ENCODE measurements around the gene RIOK2.
"Not testable (repeated sequence)": the region's sequence is repeated elsewhere in the genome, so short reads cannot be mapped to it uniquely, and the experiment has no call there.

RIOK2 gene

DNA sequence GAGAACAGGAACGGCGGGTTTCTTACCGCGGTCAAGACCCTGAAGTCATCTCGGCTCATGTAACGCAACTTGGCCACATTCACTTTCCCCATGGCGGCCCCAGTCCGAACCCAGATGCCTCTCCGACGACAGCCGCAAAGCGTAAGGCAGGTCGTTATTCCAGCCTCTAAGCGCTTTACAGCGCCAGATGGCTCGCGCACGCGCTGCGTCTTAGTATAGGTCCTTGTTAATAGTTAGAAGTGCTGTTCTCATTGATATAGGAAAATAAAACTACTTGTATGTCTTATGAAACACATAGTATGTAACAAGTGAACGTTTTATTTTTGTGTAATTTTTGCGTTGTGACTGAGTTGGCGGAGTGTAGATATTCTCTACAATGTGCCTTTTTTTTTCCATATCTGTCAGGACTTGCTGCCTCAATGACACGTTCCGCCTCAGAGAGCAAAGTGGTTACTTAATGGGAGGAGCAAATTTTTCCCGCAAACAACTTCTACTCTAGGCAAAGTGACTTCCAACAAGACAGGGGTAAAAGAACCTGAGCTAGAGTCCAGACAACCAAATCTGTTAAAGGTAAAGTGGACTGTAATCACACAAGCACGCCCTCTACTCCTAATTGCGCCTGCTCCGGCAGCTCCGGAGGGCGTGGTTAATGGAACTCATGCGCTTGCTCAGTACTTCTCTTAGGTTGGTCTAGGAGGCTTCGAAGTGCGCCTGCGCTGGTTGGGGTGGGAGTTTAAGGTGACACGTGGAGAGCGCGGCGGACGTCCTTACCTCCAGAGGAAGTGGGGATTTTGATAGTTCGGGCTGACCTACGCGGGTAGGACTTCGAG is at the start of gene RIOK2:
RIOK2 (minus strand) TSS at position 148 of the 830 bp plus-strand sequence; CDS start at position 92, 56 bp downstream.
- peak; percentile 86 for DNase-seq

DNA sequence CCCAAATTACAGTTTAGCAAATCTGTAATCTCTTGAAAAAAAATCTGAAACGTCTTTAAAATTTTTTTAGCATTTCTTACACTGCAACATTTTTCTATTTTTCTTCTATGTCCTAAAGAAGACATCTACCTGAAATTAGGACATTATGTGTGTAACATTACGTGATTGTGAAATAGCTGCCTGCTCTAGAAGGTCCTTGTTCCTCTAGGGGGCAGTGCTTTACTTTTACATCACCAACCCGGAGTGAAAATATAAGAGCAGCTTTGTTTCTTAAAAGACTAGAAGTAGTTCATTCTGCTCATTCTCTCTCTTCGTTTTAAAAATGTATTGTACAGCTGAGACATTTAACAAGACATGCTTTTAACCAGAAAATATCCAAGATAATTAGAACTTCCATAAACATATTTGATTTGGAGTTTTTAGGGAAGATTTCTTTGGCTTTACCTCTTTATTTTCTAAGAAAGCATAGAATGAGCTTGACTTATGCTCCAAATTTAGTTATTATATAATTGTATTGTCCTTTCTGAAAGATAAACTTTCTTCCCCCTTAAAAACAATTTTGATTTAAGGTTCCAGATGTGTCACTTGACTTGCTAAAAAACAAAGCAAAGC is 48.1 kb upstream of the RIOK2 start:
- no peak for DNase-seq

DNA sequence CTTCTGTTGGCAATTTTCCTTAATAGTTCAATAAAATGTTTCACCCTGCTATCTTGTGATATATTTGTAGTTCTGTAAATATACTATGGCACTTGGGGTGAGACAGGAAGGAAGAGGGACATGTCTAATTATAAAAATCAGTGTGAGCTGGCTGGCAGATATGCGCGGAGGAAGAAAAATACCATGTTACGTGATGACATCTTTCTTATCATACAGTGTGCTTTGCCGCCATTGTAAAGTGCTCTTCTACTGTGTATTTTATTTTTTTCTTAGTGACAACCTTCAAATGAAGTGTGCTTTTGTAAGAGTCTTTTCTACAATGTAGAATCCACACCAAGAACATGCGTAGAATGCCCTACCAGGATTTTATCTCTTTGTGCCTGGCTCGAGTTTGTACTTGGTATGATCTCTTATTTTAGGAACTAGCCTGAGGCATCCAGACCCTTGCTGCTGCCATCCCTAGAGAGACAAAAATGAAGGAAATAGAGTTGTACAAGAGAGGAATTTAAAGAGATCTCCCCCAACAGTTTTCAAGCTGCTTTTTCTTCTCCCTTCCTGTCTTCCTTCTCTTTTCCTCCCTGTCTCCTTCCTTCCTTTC is 46.7 kb upstream of the RIOK2 start:
- no peak for DNase-seq

DNA sequence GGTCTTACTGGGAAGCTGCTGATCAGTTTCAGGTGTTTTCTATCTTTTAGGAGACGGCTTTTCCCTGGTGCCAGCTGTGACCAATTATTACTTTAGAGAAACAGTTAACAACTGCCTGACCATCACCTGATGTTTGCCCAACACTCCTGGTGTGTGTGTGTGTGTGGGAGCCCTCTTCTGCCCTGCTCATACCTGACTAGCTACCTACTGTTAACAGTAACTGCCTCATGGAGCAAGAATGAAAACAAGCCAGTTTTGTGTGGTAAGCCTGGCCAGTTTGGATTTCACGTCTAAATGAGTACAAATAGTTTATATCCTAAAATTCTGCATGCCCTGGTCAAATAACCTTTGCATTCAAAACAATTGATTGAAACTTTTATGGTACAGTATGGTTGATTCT is 46.1 kb upstream of the RIOK2 start:
- DNase-seq, result no peak

DNA sequence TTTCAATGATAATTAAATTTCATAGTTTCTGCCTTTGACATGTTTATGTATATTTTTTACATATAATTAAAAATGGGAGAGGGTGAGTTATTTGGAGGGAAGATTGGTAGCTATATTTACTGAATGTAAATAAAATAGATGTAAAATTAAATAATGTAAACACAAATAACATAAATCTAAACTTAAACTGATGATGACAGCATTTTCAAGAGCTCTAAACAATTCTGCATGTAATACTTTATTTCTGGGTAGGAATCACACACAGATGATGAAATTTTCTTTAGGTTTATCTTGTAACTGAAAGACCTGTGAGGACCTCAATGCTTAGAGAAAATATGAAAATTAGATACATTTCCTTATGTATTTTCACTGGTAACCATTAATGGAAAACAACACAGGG is 42.2 kb upstream of the RIOK2 start:
- DNase-seq, result no peak

DNA sequence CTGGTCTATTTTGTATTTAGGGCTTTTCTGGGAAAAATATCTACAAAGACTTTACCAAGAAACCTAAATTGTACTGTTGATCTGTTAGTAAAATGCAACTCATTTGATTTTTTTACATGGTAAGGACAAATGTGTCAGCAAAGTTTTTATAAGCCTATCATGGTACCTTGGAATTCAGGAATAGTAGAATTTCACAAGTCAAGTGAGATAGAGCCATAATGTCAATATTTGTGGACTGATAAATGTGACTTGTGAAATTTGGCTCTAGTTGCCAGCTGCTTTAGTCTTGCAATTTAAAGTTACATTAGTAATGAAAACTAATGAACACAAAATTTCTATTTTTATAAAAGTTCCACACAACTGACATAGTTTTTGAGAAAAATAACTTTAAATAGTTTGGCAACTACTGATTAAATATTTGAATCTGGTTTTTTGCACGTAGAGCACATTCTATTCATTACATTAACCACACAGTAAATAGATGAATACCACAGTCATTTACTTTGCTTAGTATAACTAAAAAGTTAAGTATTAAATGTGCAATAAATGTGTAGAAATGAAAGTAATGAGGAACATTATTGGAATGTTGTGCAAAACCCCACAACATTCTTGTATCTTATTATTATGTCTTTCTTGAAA is 41.2 kb upstream of the RIOK2 start:
- no peak for DNase-seq

DNA sequence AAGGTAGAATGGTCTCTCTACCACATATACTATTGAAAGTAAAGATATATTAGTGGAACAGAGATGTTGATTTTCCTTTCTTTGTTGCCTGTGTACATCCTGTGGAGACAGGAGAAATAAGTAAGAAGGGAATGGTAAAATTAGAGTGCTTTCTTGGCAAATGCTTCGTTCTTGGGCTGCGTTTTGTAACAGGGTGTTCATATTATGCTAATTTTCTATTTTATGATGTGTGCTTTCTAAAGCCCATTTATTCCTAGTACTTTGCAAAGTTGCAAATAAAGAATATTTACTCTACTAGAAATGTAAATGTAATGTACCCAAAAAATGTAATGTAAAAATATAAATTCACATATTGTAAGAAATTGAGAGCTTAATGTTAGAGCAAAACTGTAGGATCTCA is 40.5 kb upstream of the RIOK2 start:
- no peak for DNase-seq

DNA sequence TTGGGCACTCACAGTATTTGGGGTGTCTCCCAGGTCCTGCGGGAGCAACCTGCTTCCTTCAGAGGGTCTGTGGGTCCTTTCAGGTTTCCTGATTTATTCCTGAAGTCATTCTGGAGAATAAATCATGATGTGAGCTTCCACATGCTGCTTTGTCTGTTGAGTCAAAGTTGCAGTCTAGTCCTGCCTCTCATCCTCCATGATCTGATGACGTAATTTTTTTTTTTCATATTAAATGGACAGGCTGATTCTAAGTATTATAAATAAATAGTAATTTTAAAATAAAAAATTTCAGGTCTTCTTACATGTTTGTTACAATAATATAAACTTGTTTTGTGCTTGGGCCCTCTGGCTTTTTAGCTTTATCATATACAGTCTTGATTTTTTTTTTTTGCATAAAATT is 26.3 kb upstream of the RIOK2 start:
- no peak for DNase-seq

DNA sequence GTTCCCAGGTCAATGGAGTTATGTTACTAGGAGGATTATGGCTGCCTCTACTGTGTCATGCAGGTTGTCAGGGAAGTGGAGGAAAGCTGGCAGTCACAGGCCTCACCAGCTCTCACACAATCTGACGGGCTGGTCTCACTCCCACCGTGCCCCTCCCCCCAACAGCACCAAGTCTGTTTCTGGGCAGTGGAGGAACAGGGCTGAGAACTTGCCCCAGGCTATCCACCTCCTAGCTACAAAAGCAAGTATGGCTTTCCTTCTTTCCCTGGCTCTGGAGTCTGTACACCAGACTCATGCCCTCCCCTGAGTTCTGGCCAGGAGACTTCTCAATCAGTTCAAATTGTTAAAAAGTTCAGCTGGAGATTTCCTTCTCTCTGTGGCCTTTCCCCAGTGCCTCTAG is 25.7 kb upstream of the RIOK2 start:
- DNase-seq, result no peak

DNA sequence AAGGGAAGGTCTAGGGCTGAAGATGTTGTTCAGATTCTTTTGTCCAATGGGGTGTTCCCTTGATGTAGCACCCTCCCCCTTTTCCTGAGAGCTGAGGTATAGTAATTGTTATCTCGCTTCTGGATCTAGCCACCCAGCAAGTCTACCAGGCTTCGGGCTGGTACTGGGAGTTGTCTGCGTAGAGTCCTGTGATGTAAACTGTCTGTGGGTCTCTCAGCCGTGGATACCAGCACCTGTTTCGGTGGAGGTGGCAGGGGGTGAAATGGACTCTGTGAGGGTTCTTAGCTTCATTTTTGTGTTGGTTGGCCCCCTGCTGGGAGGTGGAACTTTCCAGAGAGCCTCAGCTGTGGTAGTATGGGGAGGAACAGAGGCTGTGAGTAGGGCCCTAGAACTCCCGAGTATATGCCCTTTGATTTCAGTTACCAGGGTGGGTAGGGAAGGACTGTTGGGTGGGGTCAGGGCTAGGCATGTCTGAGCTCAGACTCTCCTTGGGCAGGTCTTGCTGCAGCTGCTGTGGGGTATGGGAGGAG is 25.2 kb upstream of the RIOK2 start:
- no peak for DNase-seq

DNA sequence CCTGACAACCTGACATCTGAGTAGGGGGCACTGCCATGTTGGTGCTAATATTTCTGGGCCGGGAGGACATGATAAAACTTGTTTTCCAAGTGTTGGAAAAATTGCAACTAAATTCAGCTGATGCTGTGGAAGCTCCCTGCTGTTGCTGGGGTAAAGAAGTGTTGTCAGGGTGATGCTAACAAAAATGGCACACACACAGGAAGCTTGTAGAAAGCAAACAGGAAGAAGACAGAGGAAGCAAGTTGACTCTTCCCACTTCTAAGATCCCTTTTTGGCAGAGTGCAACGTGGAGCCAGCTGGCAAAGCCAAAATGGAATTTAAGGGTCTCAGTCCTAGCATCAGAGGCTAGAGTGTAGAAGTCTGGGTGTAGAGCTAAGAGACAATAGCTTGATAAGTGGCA is 11.3 kb upstream of the RIOK2 start:
- DNase-seq, result no peak

DNA sequence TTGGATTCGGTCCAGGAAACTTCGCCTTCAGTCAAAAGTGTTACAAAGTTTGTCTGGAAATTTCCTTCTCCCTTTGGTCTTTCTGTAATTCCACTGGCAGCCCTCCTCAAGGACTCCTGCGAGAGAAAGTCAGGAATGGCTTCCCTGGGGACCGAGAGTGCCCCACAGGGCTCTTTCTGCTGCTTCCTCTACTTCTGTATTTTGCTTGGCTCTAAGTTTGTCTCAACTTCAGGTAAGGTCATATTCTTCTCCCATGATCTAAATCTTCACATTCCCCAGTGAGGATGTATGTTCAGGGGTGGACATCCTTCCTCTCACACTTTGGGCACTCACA is 10.3 kb upstream of the RIOK2 start:
- DNase-seq, result no peak

DNA sequence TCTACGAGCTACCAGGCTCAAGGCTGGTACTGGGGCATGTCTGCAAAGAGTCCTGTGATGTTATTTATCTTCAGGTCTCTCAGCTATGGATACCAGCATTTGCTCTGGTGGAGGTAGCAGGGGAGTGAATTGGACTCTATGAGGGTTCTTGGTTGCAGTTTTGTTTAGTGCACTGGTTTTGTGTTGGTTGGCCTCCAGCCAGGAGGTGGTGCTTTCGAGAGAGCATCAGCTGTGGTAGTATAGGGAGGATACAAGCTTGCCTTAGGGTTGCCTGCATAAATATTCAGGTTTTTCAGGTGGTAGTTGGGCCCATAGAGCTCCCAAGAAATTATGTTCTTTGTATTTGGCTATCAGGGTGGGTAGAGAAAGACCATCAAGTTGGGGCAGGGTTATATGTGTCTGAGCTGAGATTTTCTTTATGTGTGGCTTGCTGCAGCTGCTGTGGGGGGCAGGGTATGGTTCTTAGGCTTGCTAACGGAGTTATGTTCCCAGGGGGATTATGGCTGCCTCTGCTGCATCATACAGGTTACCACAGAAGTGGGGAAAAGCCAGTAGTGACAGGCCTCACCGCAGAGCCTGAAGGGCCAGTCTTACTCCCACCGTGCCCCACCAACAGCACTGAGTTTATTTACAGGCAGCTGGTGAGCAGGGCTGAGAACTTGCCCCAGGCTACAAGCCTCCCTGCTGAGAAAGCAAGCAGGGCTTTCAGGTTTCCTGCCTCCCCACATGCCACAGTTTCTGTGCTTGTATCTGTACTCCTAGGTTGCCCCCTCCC is 9.7 kb upstream of the RIOK2 start:
- no peak for DNase-seq

DNA sequence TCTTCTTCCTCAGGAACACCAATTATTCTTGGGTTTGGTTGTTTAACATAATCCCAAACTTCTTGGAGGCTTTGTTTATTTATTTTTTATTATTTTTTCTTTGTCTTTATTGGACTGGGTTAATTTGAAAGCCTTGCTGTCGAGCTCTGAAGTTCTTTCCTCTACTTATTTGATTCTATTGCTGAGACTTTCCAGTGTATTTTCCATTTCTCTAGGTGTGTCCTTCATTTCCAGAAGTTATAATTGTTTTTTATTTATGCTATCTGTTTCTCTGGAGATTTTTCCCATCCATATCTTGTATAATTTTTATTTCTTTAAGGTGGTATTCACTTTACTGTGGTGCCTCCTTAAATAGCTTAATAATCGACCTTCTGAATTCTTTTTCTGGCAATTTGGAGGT is 8.8 kb upstream of the RIOK2 start:
- no peak for DNase-seq

DNA sequence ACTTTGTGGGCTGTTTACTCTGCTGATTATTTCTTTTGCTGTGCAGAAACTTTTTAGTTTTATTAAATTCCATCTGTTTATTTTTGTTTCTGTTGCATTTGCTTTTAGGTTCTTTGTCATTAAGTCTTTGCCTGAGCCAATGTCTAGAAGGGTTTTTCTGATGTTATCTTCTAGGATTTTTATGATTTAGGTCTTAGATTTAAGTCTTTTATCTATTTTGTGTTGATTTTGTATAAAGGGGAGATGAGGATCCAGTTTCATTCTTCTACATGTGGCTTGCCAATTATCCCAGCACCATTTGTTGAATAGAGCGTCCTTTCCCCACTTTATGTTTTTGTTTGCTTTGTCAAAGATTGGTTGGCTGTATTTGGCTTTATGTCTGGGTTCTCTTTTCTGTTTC is 6.5 kb upstream of the RIOK2 start:
- DNase-seq, result not testable (repeated sequence)

DNA sequence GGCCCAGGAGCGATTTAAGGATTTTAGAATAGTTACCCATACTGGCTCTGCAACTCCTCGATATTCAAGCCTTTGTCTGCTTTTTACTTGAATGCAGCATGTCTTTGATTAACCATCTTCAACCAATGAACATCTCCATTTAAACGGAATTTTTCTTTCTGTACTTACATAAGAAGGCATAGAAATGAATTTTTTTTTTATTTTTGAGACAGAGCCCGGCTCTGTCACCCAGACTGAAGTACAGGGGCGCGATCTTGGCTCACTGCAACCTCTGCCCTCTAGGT is 825 bp upstream of the RIOK2 start:
- no peak for DNase-seq

DNA sequence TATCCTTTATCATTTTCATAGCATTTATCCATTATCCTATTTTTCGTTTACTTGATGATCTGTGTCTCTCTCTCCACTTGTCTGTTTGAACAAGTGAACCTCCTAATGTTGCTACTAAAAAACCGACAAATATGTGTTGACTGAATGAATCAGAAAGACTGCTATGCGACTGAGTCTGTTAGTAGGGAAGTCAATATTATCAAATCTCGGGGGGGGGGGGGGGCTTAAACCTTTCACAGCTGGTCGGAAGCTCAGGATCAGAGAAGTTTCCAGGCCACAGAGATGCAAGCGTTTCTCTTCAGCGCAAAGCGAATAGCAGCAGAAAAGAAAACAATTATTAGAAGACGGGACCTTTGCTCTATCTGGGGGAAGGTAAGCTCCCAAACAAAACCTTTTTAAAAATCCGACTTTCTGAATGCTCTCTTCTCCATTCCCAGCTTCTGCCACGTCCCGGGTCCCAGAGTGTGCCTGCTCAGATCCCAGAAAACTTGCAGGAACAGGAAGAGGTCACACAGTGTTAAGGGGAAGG is 412 bp downstream of the RIOK2 start:
- DNase-seq, result no peak

DNA sequence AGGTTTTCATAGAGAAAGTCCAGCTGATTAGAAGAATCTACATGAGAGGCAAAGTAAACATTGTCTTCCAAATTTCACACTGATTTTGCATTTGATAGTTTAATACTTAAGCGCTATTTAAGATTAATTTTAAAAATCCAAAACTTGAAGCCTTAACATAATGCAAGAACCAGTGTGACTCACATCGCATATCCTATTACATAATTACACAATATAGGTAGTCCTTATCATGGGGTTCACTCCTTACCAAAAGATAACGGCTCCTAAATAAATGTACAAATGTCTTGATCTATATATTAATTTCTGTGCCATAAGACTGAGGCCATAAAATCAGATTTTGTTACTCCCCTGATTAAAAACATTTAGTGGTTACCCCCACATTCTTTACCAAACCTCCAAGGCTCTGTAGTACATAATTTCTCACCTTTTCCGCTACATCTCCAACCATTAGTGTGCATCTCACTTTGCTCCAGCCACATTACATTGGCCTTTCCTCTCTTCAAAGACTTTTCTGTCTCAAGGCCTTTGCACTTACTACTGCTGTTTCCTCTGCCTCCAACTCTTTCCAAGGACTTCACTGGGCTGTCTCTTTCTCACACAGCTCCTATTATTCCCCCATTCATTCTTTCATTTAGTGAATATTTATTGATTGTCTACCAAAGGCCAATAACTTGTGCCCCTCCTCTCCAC is 1.0 kb downstream of the RIOK2 start:
- DNase-seq, result no peak

DNA sequence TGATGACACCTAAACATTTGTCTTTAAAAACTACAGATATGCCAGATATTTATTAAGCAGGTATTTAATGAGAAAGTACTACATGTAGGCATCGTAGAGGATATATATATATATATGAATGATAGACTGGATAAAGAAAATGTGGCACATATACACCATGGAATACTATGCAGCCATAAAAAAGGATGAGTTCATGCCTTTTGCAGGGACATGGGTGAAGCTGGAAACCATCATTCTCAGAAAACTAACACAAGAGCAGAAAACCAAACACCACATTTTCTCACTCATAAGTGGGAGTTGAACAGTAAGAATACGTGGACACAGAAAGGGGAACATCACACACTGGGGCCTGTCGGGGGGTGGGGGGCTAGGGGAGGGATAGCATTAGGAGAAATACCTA is 3.6 kb downstream of the RIOK2 start:
- DNase-seq, result not testable (repeated sequence)

DNA sequence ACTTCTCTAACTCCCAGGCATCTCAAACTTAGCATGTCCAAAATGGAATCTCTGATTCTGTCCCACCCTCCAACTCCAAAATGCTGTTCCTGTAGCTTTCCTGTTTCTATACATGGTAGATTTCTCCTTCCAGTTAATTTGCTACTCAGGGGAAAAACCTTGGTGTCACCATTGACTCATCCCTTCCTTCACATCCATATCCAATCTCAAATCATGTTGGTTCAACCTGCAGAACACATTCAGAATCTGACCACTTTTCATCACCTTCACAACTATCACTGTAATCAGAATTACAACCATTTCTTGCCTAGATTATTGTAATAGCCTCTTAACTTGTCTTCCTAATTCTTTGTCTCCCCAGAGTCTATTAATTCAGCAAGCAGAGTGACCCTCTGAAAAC is 10.8 kb downstream of the RIOK2 start:
- no peak for DNase-seq

DNA sequence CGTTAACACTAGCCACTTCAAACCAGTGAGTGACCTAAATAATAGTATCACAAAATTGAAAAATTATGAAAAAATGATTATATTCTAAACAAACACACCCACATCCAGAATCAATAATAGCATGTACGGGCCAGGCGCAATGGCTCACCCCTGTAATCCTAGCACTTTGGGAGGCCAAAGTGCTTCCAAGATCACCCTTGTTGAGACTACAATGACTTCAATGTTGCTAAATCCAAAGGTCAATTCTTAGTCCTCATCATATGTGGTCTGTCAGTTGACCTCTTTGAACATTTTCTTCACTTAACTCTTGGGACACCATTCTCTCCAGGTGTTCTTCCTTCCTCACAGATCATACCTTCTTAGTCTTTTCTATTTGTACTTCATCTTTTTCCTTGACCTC is 11.3 kb downstream of the RIOK2 start:
- DNase-seq, result no peak

DNA sequence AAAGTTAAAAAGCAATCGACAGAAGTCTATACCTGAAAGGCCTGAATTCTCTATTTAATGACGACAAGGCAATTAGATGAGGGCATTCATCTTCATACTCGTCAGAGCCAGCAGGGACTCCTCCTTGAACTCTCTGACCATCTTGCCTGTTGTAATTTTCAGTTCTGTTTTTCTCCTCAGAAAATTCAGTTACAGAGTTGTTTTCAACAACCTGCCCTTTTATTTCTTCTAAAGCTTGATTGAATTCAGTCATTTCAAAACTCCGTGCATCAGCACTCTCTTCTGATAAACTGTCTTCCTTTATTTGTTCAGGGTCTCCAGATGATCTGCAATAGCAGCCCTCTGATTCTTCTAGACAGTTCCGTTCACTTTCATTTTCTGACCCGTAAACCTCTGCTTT is 15.6 kb downstream of the RIOK2 start:
- no peak for DNase-seq
